SW480 (cell line): ENCODE measurements around the gene LRP2.

Experiments
- DNase-seq: peaks from one replicate; pipeline ENCODE4 v3.0.0-alpha.2; 2016; ENCODE audit warnings: low spot score

The LRP2 gene

DNA sequence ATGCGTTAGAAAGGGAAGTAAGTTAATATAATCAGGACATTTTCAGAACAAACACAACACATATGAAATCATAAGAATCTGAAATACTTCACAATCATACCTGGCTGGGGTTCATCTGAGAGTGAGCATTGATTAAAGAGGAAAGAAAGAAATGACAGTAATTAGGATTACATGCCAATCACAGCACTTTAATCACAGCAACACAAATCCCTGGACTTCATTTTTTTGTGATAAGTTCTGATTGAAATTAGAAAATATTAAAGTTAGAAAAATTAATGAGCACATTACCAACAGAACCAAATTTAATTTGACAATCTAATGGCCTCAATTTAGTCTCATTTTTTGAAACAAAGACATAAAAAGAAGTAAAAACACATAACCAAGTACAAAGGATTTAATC is 121.9 kb downstream of the LRP2 start:
- no peak for DNase-seq

DNA sequence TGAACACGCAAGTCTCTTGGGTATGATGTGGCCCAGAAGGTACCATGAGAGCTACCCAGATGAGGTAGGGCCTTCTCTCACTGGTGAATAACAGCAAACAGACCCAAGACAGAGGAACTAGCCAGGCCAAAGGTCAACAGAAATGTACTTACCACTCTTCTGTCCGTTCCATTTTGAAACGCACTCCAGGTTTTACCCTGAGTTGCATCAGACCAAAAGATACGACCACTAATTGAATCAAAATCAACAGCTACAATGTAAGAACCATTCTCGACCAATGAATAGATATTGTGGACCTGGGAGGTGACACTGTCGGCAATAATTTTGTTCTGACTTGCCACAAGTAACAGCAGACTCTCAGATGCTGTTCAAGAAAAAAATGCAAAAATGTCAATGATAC is 124.4 kb downstream of the LRP2 start:
- DNase-seq, result no peak

GRCh38 chr2:169237286-169237685 is 125.0 kb downstream of the LRP2 start:
- no peak for DNase-seq

GRCh38 chr2:169232551-169233154 is 129.7 kb downstream of the LRP2 start:
- DNase-seq, result no peak

- no peak for DNase-seq
Observed at GRCh38 chr2:169230204-169230603, 132.1 kb downstream of the LRP2 start.

DNA sequence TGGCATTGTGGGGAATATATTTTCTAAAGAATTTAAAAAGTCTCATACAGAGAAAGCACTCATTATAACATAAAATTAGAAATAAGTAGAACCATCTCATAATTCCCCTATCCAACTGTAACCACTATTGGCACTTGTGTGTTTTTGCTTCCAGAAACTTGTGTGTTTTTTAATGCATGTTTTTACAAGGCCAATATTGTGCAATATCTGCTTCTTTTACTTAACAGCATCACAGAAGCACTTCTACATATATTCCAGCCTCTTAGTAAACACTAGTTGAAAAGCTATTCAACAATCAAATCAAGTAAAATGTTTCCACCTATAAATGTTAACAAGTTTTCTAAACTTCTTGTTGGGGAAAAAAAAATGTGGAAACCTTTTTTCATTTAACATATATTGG is 132.7 kb downstream of the LRP2 start:
- DNase-seq, result no peak

DNA sequence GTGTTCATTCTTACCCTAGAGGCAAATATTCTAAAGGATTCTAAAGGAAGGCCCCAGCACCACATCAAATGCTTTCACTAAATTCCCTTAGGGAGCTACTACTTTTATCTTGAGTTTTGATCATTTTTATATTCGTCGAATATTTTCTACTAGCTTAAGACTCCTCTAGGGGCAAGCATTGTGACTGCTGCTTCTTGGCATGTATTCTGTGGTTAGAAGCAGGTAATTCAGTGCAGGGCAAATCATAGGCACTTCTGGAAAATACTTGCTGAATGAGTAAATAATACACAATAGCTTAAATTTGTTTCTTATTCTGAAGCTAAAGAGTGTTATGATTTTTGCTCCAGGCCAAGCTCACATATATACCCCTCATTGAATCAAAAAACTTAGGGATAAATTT is 136.4 kb downstream of the LRP2 start:
- no peak for DNase-seq

DNA sequence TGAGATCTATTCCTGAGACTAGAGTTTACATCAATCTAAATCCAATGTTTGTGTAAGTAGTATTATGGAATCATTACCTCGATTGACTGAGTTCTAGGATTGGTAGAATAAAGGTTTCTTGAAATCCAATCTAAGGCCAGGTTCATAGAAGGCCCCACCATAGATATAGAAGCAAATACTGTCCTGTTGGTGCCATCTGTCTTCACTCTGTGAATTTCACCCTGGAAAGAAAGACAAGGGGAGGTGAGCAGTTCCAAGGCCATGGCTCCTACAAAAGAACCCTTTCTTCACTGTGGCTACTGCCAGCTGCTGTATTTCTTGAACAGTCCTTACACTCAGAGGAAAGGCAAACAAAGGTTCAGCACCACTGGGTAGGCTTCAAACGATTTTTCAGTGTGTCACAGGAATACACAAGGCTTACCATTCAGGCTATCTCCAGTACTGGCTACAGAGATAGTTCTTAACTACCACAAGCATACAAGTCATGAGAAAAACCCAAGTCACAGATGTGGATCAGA is 137.0 kb downstream of the LRP2 start:
- DNase-seq, result no peak

GRCh38 chr2:169222665-169223064 is 139.7 kb downstream of the LRP2 start:
- no peak for DNase-seq

DNA sequence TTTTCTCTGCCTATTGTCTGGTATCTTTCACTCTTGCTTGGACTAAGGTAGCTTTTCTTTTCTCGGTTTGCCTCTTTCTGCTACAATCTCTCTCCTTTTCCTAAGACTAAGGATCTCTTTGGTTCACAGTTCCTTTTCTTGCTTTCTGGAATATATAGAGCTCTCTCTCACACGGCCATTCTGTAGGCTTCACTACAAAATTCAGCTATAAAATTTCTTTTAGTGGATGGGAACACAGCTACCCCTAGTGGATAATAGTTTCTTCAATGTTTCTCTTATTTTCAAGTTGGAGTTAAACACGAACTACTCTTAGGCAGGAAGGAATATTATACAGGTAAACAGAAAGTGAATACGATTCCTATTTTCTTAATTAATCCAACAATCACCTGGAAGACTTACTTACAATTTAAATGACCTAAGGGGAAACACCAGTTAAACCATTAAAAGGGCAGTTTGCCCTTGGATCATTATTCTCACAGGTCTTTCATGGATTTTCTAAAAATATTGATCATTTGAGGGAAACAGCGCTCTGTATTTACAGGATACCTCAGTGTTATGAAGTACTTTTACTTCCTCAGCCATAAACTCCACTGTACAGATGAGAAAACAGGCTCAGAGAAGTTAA is 140.5 kb downstream of the LRP2 start:
- peak; percentile 38 for DNase-seq

DNA sequence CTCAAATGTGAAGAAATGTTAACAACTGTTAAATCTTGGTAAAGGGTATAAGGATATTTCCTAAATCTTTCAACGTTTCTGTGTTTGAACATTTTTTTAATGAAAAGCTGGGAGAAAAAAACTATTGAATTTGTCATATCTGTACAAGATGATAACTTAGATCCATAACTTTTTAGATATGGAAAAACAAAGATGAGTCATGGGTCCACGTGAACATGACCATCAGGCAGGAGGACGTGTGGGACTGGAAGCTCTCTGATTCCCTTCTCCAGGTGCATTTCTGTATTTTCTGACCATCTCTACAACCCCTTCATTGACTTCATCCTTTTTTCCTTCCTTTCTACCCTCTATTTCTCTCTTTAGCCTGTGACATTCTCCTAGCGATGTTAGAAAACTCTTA is 151.4 kb downstream of the LRP2 start:
- no peak for DNase-seq

DNA sequence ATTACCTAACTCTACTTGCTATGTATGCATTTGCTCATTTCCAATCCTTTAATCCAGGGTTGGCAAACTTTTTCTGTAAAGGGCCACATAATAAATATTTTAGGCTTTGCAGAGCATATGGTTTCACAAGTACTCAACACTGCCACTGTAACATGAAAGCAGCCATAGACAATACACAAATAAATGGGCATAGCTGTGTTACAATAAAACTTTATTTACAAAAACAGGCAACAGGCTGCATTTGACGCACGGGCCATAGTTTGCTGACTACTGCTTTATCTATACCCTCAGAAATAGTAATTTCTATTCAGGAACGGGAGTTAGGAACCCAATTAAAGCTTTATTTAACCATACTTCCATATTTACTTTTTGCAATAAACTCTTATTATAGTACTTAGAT is 154.3 kb downstream of the LRP2 start:
- DNase-seq, result no peak

DNA sequence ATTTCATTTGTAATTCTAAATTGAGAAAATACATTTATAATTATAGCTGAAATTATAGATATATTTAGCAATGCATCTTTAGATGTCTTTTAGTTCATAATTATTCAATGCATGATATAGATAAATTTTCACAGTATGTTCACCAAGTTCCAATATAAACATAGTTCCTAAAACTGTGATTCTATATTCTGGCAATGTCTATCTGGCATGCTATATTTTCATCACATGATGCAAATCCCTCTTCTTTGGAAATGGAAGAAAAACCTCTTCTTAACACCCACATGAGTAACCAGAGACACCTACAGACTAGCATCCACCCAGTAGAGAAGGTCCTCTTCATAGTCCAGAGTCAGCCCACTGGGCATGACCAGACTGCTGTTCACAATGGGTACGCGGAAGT is 157.2 kb downstream of the LRP2 start:
- DNase-seq, result no peak

GRCh38 chr2:169203952-169204351 is 158.4 kb downstream of the LRP2 start:
- DNase-seq, result no peak

DNA sequence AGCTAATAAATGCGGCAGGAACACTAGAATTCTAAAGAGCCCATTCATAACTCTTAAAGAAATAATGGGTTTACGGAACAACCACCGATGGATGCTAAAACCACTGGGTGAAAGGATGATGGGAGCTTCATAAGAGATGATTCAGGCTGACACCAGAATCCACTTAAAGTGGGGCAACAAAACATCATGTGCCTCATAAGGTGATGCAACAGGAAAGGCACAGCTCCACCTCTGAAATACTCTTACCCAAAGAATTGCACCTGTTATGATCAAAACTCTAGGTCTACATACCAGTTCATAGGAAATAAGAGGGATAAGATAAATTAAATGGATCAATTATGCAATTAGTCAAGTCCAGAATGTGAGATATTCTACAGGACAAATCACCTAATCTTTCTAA is 161.6 kb downstream of the LRP2 start:
- no peak for DNase-seq

DNA sequence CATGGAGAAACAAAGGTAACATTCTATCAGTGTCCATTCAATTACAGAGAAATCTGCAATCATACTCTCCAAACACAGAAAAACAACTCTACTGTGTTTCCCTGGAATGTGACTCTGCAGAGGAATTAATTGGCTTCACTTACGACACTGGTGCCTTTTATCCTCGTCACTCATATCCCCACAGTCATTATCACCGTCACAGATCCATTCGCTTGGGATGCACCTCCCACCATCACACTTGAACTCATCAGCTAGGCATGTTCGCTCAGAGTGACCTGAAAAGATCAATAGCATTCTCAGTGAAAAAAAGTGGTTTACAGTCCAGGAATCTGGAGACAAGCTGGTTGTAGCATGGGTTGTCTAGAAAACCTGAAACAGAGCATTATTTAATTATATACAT is 168.7 kb downstream of the LRP2 start:
- DNase-seq, result no peak

DNA sequence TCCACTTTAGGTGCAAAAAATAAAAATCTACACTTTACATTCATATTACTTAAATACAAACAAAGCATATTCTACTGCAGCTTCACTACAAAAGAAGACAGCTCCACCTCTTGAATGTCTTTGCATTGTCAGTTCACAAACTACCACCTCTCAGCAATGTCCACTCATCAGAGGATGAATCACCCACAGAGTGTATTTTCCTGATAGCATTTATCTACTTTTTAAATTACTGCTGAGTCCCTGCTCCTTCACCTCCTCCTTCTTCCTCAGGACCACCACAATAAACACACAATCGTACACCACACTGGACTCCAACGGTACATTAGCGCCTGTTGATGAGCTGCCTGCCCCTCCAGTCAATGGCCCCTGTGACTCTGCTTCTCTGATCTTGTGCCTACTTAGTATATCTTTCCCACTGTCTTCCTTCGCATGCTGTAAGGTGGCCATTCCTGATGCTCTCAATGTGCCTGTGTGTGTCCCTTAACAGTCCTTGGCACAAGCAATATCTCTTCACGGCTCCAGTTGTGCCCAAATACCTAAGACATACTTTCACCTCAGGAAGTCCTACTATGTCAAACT is 172.0 kb downstream of the LRP2 start:
- no peak for DNase-seq

DNA sequence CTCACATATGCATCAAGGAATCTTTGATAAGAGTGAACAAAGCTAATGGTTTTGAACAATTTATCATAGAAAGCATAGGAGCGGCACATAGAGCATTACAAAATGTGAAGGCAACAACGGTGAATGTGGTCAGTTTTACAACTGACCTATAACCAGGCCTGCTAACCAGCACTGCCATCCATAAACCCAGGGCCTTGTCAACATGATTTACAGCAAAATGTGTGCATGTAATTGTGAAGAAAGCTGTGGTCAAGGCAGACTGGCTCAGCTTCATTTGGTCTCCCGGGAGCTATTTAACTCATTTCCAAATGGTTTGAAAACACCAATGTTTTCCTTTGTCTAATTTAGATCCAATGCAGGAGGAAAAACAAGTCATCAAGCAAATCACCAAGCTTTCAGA is 173.2 kb downstream of the LRP2 start:
- no peak for DNase-seq

DNA sequence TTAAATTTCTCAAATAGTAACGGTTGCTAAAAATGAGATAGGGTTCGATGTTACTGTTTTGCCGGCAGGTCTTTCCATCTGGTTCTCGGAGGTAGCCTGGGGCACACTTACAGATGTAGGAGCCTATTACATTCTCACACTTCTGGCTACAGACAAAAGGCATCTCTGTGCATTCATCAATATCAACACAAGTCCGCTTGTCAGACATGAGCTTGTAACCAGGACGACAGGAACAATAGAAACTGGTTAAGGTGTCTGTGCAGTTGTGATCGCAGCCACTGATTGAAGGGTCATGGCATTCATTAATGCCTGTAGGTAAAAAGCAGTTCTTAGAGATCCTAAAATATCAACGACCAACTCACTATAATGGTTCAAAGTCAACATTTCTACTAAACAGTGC is 176.6 kb downstream of the LRP2 start:
- no peak for DNase-seq

GRCh38 chr2:169184074-169184473 is 178.3 kb downstream of the LRP2 start:
- no peak for DNase-seq

- DNase-seq, result no peak
Observed at GRCh38 chr2:169182573-169182972, 179.8 kb downstream of the LRP2 start.

DNA sequence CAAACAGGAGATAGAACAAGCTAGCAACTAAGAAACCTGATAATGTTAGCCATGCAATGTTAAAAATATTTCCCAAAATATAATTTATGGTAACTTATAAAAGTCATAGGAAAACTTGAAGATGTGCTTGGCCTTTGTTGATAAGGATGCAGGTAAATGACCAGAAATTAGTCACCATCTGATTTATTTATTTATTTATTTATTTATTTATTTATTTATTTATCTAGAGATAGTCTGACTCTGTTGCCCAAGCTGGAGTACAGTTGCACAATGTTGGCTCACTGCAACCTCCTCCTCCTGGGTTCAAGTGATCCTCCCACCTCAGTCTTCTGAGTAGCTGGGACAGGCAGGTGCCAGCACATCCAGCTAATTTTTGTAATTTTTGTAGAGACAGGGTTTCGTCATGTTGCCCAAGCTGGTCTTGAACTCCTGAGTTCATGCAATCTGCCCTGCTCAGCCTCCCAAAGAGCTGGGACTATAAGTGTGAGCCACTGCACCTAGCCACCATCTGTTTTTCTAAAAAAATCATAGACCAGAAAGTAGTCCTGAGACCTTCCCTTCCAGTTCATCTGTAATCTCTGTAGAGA is 183.4 kb downstream of the LRP2 start:
- DNase-seq, result no peak

DNA sequence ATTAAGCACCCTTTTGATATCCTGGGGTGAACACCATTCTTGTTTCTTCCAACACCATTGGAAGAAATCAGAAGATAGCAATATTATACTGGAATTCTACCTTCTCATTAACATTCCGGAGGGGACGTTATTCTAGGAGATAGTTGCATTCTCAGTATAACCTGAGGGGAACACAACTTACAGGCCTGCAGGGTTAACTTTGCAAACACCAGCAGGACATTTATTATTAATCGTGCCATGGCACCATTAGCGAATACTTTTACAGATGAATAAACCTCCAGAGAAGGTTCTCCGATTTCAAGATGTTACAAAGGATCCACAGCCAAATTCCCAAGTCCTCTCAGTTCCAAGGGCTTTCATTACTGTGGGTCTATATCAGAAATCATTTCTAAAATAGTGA is 184.0 kb downstream of the LRP2 start:
- no peak for DNase-seq
